ENCODE results near the gene SFI1. TPM values are rescaled to one million over a fixed set of nuclear protein-coding genes. Genes with fewer than 3 reads are reported as not detected.

Gene SFI1
- total and polyA plus RNA-seq, 2 experiments from 2014 or later: 16.1 to 23.3 TPM

DNA sequence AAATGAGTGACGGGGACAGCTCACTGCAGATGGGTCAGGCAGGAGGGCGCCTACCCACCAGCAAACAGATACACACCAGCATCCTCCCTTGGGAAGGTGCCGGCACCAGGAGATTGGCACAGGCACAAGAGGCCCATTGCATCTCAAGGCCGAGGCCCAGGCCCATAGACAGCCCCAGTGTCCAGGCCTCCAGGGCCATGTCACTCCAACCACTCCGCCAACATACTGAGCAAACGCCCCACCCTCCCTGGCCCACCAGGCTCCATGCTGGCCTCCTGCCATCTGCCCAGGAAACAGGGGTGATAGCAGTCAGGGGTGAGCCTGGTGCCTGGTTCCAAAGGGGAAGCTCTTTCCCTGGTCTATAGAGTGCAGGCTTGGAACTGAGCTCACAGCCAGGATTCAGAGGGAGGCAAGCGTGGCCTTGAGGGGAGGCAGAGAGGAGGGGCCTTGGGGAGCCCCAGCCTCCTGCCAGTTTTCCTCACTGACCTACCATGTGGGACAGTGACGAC is 130.9 kb downstream of the SFI1 start:
- Histone ChIP-seq H3K4me1 (ENCODE audit: insufficient read depth) (peaks cover 34% of the 10 kb centered on the region), H3K9me2 (replicated peaks; ENCODE audit: insufficient read depth) (no peaks in the 10 kb centered on the region), H3K27me3 (no peaks in the 10 kb centered on the region), H3K36me3 (replicated peaks; ENCODE audit: insufficient read depth, low read depth) (no peaks in the 10 kb centered on the region), H3K4me2 (peak overlapping the region; percentile 51), H2AFZ (no peak overlapping the region), H3K79me2 (peaks cover 82% of the 10 kb centered on the region), H3K4me3 (no peak overlapping the region), H4K20me1 (ENCODE audit: insufficient read depth, poor library complexity, severe bottlenecking) (peaks cover 45% of the 10 kb centered on the region), H3K27ac (peak overlapping the region; percentile 64), H3K9me3 (ENCODE audit: low read depth) (no peaks in the 10 kb centered on the region)
- 92% methylated on average over 8 of the region's 8 CpGs for WGBS (ENCODE audit: low lambda C conversion rate, missing lambda C conversion rate)
- DNase-seq (ENCODE audit: low spot score): no peak
- TF ChIP-seq, protein P1, sequence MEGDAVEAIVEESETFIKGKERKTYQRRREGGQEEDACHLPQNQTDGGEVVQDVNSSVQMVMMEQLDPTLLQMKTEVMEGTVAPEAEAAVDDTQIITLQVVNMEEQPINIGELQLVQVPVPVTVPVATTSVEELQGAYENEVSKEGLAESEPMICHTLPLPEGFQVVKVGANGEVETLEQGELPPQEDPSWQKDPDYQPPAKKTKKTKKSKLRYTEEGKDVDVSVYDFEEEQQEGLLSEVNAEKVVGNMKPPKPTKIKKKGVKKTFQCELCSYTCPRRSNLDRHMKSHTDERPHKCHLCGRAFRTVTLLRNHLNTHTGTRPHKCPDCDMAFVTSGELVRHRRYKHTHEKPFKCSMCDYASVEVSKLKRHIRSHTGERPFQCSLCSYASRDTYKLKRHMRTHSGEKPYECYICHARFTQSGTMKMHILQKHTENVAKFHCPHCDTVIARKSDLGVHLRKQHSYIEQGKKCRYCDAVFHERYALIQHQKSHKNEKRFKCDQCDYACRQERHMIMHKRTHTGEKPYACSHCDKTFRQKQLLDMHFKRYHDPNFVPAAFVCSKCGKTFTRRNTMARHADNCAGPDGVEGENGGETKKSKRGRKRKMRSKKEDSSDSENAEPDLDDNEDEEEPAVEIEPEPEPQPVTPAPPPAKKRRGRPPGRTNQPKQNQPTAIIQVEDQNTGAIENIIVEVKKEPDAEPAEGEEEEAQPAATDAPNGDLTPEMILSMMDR (IDR thresholded peaks at IDR 0.05; ENCODE audit: poor library complexity): no peak
- no peak for TF ChIP-seq EZH2 (IDR thresholded peaks at IDR 0.05; ENCODE audit: borderline replicate concordance)

DNA sequence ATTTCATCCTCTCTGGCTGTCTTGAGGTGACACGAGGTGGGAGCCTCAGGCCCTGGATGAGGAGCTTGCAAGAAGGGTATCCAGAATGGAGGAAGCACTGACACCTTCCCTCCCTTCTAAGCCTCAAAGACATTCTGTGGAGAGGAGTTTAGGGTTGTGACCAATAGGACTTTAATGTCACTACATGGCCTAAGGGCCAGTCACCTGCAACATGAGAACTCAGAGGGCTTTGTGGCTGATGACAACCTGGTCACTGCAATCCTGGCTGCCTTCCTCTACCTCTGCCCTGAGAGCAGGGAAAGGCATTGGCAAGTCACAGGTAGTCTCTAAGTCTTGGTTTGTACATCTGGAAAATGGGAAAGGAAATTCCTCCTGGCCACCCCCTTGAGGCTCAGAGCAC is 132.0 kb downstream of the SFI1 start:
- WGBS (ENCODE audit: low lambda C conversion rate, missing lambda C conversion rate): 100% methylated on average over 1 of the region's 1 CpG
- TF ChIP-seq EZH2phosphoT487 (IDR thresholded peaks at IDR 0.05; ENCODE audit: low read depth, severe bottlenecking, unreplicated experiment) (no peak), EZH2 (IDR thresholded peaks at IDR 0.05; ENCODE audit: borderline replicate concordance) (no peak)
- TF ChIP-seq, protein P1 (IDR thresholded peaks at IDR 0.05; ENCODE audit: poor library complexity): no peak
- H3K4me3 ChIP-seq: no peak overlapping the region
- H3K27ac ChIP-seq: no peak overlapping the region
- no peaks in the 10 kb centered on the region for H3K9me3 ChIP-seq (ENCODE audit: low read depth)
- DNase-seq (ENCODE audit: low spot score): no peak
- H3K4me2 ChIP-seq: no peak overlapping the region
- H3K4me1 ChIP-seq (ENCODE audit: insufficient read depth): peaks cover 34% of the 10 kb centered on the region
- H3K79me2 ChIP-seq: peaks cover 84% of the 10 kb centered on the region
- H2AFZ ChIP-seq: no peak overlapping the region
- H3K36me3 ChIP-seq (replicated peaks; ENCODE audit: insufficient read depth, low read depth): no peaks in the 10 kb centered on the region
- H4K20me1 ChIP-seq (ENCODE audit: insufficient read depth, poor library complexity, severe bottlenecking): peaks cover 39% of the 10 kb centered on the region
- H3K9me2 ChIP-seq (replicated peaks; ENCODE audit: insufficient read depth): no peaks in the 10 kb centered on the region
- no peaks in the 10 kb centered on the region for H3K27me3 ChIP-seq

DNA sequence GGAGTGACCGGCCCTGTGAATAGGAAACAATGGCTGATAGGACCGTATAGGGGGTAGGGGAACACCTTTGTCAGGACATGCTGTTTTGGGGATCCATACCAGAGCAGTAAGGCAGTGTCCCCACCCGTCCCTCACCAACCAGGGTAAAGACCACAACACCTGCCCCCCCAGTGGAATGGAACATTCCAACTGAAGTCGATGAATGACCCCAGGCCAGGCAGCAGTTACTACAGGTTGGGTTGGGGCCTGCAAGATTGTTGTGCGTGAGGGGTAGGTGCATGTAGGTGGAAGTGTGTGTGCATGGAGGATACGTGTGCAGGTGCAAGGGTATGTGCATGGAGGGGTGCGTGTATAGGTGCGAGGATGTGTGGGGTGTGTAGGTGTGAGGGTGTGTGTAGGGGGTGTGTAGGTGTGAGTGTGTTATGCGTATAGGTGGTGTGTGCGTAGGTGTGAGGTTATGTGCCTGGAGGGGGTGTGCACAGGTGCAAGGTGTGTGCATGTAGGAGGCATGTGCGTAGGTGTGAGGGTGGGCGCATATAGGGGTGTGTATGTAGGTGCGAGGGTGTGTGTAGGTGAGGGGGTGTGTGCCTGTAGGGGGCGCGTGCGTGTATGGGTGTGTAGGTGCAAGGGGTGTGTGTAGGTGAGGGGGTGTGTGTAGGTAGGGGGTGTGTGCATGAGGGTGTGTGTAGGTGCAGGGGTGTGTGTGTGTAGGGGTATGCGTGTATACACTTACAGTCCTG is 132.8 kb downstream of the SFI1 start:
- WGBS (ENCODE audit: low lambda C conversion rate, missing lambda C conversion rate): 88% methylated on average over 14 of the region's 17 CpGs
- no peaks in the 10 kb centered on the region for H3K9me3 ChIP-seq (ENCODE audit: low read depth)

More for the DNA sequence above, 132.8 kb downstream of the SFI1 start:
- H3K27me3 ChIP-seq: no peaks in the 10 kb centered on the region
- no peak for DNase-seq (ENCODE audit: low spot score)
- H3K4me1 ChIP-seq (ENCODE audit: insufficient read depth): peaks cover 37% of the 10 kb centered on the region
- H3K4me3 ChIP-seq: no peak overlapping the region
- H2AFZ ChIP-seq: no peak overlapping the region
- H3K79me2 ChIP-seq: peaks cover 82% of the 10 kb centered on the region
- H3K27ac ChIP-seq: peak overlapping the region; percentile 95
- H3K36me3 ChIP-seq (replicated peaks; ENCODE audit: insufficient read depth, low read depth): no peaks in the 10 kb centered on the region
- TF ChIP-seq, protein P1 (IDR thresholded peaks at IDR 0.05; ENCODE audit: poor library complexity): no peak
- TF ChIP-seq EZH2 (IDR thresholded peaks at IDR 0.05; ENCODE audit: borderline replicate concordance) (no peak), EZH2phosphoT487 (IDR thresholded peaks at IDR 0.05; ENCODE audit: low read depth, severe bottlenecking, unreplicated experiment) (no peak)
- H3K4me2 ChIP-seq: peak overlapping the region; percentile 98
- H4K20me1 ChIP-seq (ENCODE audit: insufficient read depth, poor library complexity, severe bottlenecking): peaks cover 34% of the 10 kb centered on the region
- no peaks in the 10 kb centered on the region for H3K9me2 ChIP-seq (replicated peaks; ENCODE audit: insufficient read depth)

Measured in hepatocyte (in vitro differentiated cells).